NCI-H1105 (cell line): Measurements from ENCODE around the gene MFSD6.

Source experiments
- DNase-seq: peaks from one replicate; lab custom pipeline; 2025; lab: John Stamatoyannopoulos, UW

MFSD6 gene

GRCh38 chr2:190530248-190530900 lies 122.2 kb downstream of the MFSD6 start:
- no peak for DNase-seq

- no peak for DNase-seq
Observed at GRCh38 chr2:190532581-190532980, 124.4 kb downstream of the MFSD6 start.

GRCh38 chr2:190533175-190533967 lies 125.2 kb downstream of the MFSD6 start:
- no peak for DNase-seq

- DNase-seq, result no peak
Observed at GRCh38 chr2:190533968-190534309, 125.8 kb downstream of the MFSD6 start.

- peak; percentile 83 for DNase-seq
Observed at GRCh38 chr2:190534310-190535120, 126.4 kb downstream of the MFSD6 start, which contains the start of gene NEMP2. NEMP2 (minus strand) TSS chr2:190534722; CDS start chr2:190534655, 67 bp downstream.

GRCh38 chr2:190535121-190535439 lies 126.9 kb downstream of the MFSD6 start:
- DNase-seq, result no peak

GRCh38 chr2:190535586-190535985 lies 127.4 kb downstream of the MFSD6 start:
- DNase-seq, result no peak

GRCh38 chr2:190537765-190538164 lies 129.6 kb downstream of the MFSD6 start:
- DNase-seq, result no peak

GRCh38 chr2:190538201-190538600 lies 130.0 kb downstream of the MFSD6 start:
- no peak for DNase-seq

- DNase-seq, result no peak
Observed at GRCh38 chr2:190540048-190540447, 131.9 kb downstream of the MFSD6 start.

- DNase-seq, result no peak
Observed at GRCh38 chr2:190545093-190545492, 136.9 kb downstream of the MFSD6 start.

GRCh38 chr2:190545555-190546385 lies 137.6 kb downstream of the MFSD6 start:
- no peak for DNase-seq

- no peak for DNase-seq
Observed at GRCh38 chr2:190546734-190547133, 138.6 kb downstream of the MFSD6 start.

GRCh38 chr2:190547886-190548285 lies 139.7 kb downstream of the MFSD6 start:
- no peak for DNase-seq

- no peak for DNase-seq
Observed at GRCh38 chr2:190550137-190550536, 142.0 kb downstream of the MFSD6 start.
